ENCODE results near the gene KCNQ5.

DNA sequence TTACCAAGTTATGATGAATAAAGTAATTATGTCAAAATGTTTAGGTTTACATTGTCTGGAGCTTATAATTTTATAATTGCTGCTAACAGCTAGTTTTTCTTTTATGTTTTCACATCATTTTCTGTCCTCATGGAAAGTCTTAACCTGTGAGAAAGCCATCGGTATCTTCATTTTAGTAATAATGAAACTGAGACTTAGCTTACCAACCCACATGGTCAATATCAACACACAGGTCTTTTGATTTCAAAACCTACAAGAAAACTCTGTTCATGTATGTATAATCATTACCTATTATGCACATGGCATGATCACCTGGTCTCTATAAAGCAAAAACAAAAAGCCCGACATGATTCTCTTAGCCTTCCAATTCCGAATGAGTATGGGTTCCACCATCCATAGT, 61.9 kb downstream of the KCNQ5 start:
- TF ChIP-seq, protein P1, sequence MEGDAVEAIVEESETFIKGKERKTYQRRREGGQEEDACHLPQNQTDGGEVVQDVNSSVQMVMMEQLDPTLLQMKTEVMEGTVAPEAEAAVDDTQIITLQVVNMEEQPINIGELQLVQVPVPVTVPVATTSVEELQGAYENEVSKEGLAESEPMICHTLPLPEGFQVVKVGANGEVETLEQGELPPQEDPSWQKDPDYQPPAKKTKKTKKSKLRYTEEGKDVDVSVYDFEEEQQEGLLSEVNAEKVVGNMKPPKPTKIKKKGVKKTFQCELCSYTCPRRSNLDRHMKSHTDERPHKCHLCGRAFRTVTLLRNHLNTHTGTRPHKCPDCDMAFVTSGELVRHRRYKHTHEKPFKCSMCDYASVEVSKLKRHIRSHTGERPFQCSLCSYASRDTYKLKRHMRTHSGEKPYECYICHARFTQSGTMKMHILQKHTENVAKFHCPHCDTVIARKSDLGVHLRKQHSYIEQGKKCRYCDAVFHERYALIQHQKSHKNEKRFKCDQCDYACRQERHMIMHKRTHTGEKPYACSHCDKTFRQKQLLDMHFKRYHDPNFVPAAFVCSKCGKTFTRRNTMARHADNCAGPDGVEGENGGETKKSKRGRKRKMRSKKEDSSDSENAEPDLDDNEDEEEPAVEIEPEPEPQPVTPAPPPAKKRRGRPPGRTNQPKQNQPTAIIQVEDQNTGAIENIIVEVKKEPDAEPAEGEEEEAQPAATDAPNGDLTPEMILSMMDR (IDR thresholded peaks at IDR 0.05), result no peak
- TF ChIP-seq POLR2AphosphoS5 (IDR thresholded peaks at IDR 0.05; ENCODE audit: insufficient read depth in 1 of 2, low read depth in 1 of 2), result no peak

All from vagina (tissue), 2 donors.